ENCODE results near the gene POLDIP3.

DNA sequence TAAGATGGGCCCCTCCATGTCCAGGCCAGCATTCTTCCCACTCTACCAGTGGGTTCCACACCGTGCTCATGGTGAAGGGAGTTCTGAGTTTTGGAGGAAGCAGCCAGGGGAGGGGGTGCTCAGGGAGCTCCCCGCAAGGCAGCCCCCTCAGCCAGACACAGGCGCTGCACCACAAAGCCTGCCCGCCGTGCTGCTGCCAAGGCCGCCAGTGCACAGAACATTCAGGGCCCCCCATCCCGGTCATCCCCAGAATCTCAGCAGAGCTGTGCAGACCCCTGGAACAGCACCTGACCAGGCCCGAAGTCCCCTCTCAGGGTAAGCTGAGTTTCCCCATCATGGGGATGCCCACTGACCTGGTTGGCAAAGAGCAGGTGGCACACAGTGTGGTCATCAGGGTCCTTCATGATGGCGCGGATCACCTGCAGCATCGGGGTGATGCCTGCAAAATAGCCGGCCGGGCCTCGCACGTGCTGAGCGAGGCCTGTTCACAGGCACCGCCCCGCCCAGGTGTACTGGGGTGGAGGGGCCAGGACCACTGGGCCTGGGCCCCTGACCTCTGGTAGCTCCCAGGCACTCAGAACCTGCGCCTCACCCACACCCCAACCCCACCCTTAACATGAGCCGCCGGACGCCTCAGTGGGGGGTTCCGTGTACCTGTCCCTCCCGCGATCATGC lies 12.4 kb upstream of the POLDIP3 start:
- TF ChIP-seq, protein P1, sequence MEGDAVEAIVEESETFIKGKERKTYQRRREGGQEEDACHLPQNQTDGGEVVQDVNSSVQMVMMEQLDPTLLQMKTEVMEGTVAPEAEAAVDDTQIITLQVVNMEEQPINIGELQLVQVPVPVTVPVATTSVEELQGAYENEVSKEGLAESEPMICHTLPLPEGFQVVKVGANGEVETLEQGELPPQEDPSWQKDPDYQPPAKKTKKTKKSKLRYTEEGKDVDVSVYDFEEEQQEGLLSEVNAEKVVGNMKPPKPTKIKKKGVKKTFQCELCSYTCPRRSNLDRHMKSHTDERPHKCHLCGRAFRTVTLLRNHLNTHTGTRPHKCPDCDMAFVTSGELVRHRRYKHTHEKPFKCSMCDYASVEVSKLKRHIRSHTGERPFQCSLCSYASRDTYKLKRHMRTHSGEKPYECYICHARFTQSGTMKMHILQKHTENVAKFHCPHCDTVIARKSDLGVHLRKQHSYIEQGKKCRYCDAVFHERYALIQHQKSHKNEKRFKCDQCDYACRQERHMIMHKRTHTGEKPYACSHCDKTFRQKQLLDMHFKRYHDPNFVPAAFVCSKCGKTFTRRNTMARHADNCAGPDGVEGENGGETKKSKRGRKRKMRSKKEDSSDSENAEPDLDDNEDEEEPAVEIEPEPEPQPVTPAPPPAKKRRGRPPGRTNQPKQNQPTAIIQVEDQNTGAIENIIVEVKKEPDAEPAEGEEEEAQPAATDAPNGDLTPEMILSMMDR (IDR thresholded peaks at IDR 0.05) = no peak
- no peak for TF ChIP-seq POLR2A (IDR thresholded peaks at IDR 0.05)
